ENCODE measurements around the gene AHI1. TPM values are rescaled to one million over a fixed set of nuclear protein-coding genes. Genes with fewer than 3 reads are reported as not detected.

AHI1 gene
- total and polyA plus RNA-seq, 2 of the 13 experiments (the other 11 are each of a cell fraction or from before 2014, with no cell fraction given) = 7.2 to 18.6 TPM

DNA sequence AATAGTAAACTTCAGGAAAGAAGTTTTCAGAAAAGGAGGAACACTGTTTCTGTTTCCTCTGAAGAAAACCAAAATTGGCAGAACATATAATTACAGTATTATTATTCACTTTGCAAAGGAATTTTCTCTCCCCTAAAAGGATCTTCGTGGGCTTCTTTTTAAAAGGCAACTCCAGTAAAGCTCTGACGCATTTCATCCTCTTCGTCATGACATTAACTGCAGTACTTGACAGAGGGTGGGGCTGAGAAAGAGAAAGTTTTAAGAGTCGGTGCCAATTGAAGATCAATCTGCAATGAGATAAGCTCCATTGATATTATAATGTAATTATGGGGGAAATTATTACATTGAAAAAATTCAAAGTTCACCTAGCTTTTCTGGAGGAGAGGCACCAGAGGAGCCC, 240.7 kb downstream of the AHI1 start (continued):
- TF ChIP-seq, protein P1, sequence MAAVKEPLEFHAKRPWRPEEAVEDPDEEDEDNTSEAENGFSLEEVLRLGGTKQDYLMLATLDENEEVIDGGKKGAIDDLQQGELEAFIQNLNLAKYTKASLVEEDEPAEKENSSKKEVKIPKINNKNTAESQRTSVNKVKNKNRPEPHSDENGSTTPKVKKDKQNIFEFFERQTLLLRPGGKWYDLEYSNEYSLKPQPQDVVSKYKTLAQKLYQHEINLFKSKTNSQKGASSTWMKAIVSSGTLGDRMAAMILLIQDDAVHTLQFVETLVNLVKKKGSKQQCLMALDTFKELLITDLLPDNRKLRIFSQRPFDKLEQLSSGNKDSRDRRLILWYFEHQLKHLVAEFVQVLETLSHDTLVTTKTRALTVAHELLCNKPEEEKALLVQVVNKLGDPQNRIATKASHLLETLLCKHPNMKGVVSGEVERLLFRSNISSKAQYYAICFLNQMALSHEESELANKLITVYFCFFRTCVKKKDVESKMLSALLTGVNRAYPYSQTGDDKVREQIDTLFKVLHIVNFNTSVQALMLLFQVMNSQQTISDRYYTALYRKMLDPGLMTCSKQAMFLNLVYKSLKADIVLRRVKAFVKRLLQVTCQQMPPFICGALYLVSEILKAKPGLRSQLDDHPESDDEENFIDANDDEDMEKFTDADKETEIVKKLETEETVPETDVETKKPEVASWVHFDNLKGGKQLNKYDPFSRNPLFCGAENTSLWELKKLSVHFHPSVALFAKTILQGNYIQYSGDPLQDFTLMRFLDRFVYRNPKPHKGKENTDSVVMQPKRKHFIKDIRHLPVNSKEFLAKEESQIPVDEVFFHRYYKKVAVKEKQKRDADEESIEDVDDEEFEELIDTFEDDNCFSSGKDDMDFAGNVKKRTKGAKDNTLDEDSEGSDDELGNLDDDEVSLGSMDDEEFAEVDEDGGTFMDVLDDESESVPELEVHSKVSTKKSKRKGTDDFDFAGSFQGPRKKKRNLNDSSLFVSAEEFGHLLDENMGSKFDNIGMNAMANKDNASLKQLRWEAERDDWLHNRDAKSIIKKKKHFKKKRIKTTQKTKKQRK (IDR thresholded peaks at IDR 0.05; ENCODE audit: low read length) = no peak
- TF ChIP-seq ZNF331 (CRISPR knock-in tag; IDR thresholded peaks at IDR 0.05) = no peak

DNA sequence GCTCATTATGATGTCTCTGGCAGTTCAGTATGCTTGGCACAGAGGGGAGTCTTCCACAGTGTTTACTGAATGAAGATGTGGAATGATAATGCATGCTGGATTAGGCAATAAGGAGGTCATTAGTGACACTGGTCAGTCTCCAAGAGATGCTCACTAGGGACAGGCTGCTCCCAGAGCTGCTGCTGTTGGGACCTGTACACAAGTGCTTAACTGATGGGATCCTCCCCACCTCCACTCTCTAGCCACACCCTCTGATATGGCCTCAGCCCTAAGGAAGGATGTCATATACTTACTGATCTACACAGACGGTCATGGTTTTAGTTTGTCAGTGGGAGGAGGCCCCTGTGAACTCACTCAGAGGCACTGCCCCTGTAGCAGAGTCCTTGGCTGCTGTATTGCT, 243.1 kb downstream of the AHI1 start:
- peaks cover 45% of the 10 kb centered on the region for H3K4me1 ChIP-seq (ENCODE audit: insufficient read depth, low read length)
- H3K36me3 ChIP-seq (replicated peaks in 1 of 2; ENCODE audit: control insufficient read depth in 1 of 2, insufficient read depth in 2 of 2, low read length in 2 of 2) = no peaks in the 10 kb centered on the region
- peaks cover 0 to 8% of the 10 kb centered on the region in 2 experiments; a peak in 1 of 5 replicates for H3K27me3 ChIP-seq (ENCODE audit: control insufficient read depth in 1 of 2, insufficient read depth in 2 of 2, low read length in 2 of 2)
- in situ Hi-C loops (cut with HindIII; ENCODE audit: extremely low pct_ligation_motif_present, low pct_unique_long_range_greater_than_20kb) = no loop called here
- no peak for ATAC-seq
- CTCF ChIA-PET (ENCODE audit: low intra/inter-chr PET ratio, low total read pairs) = no interaction called here
- WGBS (ENCODE audit: low lambda C conversion rate) = 33% methylated on average over 1 of the region's 1 CpG
- H3K9me3 ChIP-seq (ENCODE audit: low read length) = no peaks in the 10 kb centered on the region
- no peak for DNase-seq (ENCODE audit: low spot score)
- BruUV-seq (replicated peaks) = no TSS peak
- H2AFZ ChIP-seq (ENCODE audit: low read length) = no peak overlapping the region
- no peak for FAIRE-seq
- H3K4me3 ChIP-seq (replicated peaks in 1 of 3; ENCODE audit: insufficient read depth in 1 of 3, low read depth in 2 of 3, low read length in 3 of 3) = no peak overlapping the region
- H3K4me2 ChIP-seq (ENCODE audit: low read depth, low read length) = no peak overlapping the region
- no peaks in the 10 kb centered on the region for H3K79me2 ChIP-seq (ENCODE audit: insufficient read depth, low read length)
- intact Hi-C loops (cut with micrococcal nuclease; ENCODE audit: unreplicated experiment) = loop anchor here (5.0 kb wide), 1 partner anchor 168 kb away; no protein-coding TSS in a partner anchor
- H3K27ac ChIP-seq (ENCODE audit: extremely low read length, insufficient read depth, low read length) = no peak overlapping the region
- no peaks in the 10 kb centered on the region for H4K20me1 ChIP-seq (ENCODE audit: insufficient read depth, low read length)
- H3K9ac ChIP-seq (ENCODE audit: insufficient read depth, low read depth, low read length) = no peak overlapping the region
- POLR2A ChIA-PET = no interaction called here
- no peak for TF ChIP-seq ZNF652 (CRISPR knock-in tag; IDR thresholded peaks at IDR 0.05; ENCODE audit: borderline replicate concordance, low read depth)
- TF ChIP-seq HOXD1 (CRISPR knock-in tag; IDR thresholded peaks at IDR 0.05) = no peak
- TF ChIP-seq MAF1 (CRISPR knock-in tag; IDR thresholded peaks at IDR 0.05; ENCODE audit: borderline replicate concordance) = no peak
- TF ChIP-seq, protein P2, sequence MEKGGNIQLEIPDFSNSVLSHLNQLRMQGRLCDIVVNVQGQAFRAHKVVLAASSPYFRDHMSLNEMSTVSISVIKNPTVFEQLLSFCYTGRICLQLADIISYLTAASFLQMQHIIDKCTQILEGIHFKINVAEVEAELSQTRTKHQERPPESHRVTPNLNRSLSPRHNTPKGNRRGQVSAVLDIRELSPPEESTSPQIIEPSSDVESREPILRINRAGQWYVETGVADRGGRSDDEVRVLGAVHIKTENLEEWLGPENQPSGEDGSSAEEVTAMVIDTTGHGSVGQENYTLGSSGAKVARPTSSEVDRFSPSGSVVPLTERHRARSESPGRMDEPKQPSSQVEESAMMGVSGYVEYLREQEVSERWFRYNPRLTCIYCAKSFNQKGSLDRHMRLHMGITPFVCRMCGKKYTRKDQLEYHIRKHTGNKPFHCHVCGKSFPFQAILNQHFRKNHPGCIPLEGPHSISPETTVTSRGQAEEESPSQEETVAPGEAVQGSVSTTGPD (CRISPR knock-in tag; IDR thresholded peaks at IDR 0.05) = no peak
- no peak for TF ChIP-seq ZBTB20 (CRISPR knock-in tag; IDR thresholded peaks at IDR 0.05; ENCODE audit: borderline replicate concordance, low read depth)
- no peak for TF ChIP-seq ESRRA (CRISPR knock-in tag; IDR thresholded peaks at IDR 0.05; ENCODE audit: low read depth)
- TF ChIP-seq, protein P3, sequence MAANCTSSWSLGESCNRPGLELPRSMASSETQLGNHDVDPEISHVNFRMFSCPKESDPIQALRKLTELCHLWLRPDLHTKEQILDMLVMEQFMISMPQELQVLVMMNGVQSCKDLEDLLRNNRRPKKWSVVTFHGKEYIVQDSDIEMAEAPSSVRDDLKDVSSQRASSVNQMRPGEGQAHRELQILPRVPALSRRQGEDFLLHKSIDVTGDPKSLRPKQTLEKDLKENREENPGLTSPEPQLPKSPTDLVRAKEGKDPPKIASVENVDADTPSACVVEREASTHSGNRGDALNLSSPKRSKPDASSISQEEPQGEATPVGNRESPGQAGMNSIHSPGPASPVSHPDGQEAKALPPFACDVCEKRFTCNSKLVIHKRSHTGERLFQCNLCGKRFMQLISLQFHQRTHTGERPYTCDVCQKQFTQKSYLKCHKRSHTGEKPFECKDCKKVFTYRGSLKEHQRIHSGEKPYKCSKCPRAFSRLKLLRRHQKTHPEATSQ (CRISPR knock-in tag; IDR thresholded peaks at IDR 0.05; ENCODE audit: borderline replicate concordance) = no peak
- TF ChIP-seq ZFP82 (CRISPR knock-in tag; IDR thresholded peaks at IDR 0.05; ENCODE audit: borderline replicate concordance) = no peak
- TF ChIP-seq BRCA1 (CRISPR knock-in tag; IDR thresholded peaks at IDR 0.05) = no peak
- no peak for TF ChIP-seq ZNF724P (CRISPR knock-in tag; IDR thresholded peaks at IDR 0.05; ENCODE audit: borderline replicate concordance)
- no peak for TF ChIP-seq NPAS2 (CRISPR knock-in tag; IDR thresholded peaks at IDR 0.05; ENCODE audit: borderline replicate concordance)
- TF ChIP-seq, protein P4, sequence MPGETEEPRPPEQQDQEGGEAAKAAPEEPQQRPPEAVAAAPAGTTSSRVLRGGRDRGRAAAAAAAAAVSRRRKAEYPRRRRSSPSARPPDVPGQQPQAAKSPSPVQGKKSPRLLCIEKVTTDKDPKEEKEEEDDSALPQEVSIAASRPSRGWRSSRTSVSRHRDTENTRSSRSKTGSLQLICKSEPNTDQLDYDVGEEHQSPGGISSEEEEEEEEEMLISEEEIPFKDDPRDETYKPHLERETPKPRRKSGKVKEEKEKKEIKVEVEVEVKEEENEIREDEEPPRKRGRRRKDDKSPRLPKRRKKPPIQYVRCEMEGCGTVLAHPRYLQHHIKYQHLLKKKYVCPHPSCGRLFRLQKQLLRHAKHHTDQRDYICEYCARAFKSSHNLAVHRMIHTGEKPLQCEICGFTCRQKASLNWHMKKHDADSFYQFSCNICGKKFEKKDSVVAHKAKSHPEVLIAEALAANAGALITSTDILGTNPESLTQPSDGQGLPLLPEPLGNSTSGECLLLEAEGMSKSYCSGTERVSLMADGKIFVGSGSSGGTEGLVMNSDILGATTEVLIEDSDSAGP (CRISPR knock-in tag; IDR thresholded peaks at IDR 0.05; ENCODE audit: borderline replicate concordance) = no peak
